C4-2B (cell line): ENCODE results near the gene MTMR11.
A peak's percentile ranks its signal among the peaks of the same experiment; 100 is the strongest.

ENCODE experiments used
- H3K27ac ChIP-seq: fragments of 450-650 bp; 2 replicates; pipeline ENCODE4 v1.5.1; 2017
- ZFX ChIP-seq: fragments of 450-650 bp; IDR thresholded peaks from 2 replicates; pipeline ENCODE4 v1.6.1; 2017
- TF ChIP-seq, protein P1 (sequence below): fragments of 450-650 bp; conservative IDR thresholded peaks from 2 replicates; pipeline ENCODE4 v1.5.1; 2017; ENCODE audit warnings: mild to moderate bottlenecking

MTMR11 gene

DNA sequence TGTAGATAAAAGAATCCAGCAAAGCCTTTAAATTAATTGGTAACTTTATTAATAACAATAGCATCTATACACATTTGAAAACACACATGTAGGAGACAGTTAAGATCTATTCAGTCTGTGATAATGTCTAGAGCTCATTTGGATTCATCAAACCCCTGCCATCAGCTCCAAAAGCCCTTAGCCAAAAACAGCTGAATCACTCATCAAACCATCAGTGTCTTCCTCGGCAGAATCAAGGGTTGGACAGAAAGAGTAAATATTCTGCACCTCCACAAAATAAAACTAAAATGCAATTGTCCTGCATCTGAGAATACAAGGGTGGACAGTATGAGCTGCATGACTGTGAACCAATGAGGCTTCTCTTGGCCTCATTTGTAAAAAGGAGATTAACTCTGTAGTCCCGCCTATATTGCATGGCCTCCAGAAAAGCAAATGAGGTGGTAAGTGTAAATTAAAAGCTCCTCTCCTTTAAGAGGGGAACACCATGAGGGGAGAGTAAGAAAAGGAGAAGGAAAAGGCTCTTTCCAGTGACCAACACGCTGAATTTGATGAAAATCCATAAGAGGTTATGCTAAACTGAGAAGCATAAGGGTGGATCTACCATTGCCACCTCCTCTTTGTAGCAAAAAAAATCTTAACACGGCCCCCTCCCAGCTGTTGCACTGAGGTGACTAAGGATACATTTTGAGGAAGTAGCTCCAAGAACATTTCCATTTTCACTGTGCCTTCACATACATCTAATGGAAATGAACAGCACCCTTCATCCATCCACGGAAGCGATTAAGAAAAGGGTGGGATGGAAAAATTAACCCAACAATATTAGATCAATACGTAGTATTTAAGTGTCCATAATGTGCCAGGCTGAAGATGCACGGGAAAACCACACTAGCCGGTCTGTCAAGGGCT, 52.0 kb downstream of the MTMR11 start:
- TF ChIP-seq ZFX, result no peak
- TF ChIP-seq, protein P1, sequence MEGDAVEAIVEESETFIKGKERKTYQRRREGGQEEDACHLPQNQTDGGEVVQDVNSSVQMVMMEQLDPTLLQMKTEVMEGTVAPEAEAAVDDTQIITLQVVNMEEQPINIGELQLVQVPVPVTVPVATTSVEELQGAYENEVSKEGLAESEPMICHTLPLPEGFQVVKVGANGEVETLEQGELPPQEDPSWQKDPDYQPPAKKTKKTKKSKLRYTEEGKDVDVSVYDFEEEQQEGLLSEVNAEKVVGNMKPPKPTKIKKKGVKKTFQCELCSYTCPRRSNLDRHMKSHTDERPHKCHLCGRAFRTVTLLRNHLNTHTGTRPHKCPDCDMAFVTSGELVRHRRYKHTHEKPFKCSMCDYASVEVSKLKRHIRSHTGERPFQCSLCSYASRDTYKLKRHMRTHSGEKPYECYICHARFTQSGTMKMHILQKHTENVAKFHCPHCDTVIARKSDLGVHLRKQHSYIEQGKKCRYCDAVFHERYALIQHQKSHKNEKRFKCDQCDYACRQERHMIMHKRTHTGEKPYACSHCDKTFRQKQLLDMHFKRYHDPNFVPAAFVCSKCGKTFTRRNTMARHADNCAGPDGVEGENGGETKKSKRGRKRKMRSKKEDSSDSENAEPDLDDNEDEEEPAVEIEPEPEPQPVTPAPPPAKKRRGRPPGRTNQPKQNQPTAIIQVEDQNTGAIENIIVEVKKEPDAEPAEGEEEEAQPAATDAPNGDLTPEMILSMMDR, result no peak
- H3K27ac ChIP-seq, result peak overlapping the region; percentile 99

DNA sequence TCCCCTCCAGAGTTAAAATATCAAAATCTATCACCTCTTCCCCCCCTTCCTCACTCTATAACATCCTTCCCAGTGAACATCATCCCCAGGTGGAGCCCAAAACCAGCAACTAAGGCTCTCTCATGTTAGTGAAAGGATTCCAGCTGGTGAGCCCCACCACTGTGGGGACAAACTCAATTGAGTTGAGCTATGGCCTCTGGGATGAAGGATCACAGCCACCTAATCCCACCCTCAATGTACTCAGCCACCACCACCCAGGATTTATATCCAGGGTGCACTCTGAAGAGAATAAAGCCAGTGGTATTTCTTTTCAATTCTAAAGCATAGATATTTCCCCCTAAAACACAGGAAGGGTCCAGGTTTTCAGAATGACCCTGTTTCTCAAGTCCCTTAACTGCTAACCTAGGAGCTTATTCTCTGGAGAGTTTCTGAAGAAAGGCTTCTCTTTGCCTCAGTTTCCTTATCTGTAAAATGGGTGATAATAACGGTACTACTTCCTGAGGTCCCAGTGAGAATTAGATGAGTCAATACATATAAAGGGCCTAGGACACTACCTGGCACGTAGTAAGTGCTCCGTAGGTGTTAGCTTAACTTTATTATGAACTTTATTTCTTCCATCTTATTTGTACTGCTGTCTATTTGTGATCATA, 53.0 kb downstream of the MTMR11 start:
- TF ChIP-seq, protein P1, result no peak
- TF ChIP-seq ZFX, result no peak
- peak overlapping the region; percentile 99; the same call in 1 of the 2 replicates for H3K27ac ChIP-seq

DNA sequence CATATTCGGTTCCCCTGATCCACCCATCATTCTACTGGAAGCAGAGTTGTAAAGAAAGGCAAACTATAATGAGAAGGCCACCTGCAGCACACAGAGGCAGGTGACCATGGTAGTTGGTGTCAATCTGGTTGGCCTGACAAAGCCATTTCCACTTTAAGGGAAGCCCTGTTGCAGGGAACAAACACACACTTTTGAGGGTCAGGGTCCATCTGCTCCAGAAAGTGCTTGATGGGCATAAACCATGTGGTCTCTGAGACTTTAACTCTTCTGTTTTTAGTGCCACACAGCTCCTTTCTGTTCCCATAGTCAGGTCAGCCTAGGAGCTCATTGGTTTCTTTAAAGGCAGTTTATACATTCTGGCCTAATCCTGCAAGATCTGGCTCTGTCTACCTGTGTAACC, 54.8 kb downstream of the MTMR11 start:
- H3K27ac ChIP-seq, result no peak overlapping the region; the same call in 1 of the 2 replicates
- TF ChIP-seq ZFX, result no peak
- TF ChIP-seq, protein P1, result no peak

GRCh38 chr1:149879556-149879955, 57.1 kb downstream of the MTMR11 start:
- TF ChIP-seq, protein P1, result no peak
- no peak for TF ChIP-seq ZFX
- H3K27ac ChIP-seq, result no peak overlapping the region
